Measurements from ENCODE around the gene TNS1. TPM values are rescaled to one million over a fixed set of nuclear protein-coding genes. Genes with fewer than 3 reads are reported as not detected.

The TNS1 gene
- total and polyA plus RNA-seq, 10 of the 15 experiments (the other 5 are each of a cell fraction or from before 2014, with no cell fraction given): 0.05 to 0.44 TPM; not detected in 8

DNA sequence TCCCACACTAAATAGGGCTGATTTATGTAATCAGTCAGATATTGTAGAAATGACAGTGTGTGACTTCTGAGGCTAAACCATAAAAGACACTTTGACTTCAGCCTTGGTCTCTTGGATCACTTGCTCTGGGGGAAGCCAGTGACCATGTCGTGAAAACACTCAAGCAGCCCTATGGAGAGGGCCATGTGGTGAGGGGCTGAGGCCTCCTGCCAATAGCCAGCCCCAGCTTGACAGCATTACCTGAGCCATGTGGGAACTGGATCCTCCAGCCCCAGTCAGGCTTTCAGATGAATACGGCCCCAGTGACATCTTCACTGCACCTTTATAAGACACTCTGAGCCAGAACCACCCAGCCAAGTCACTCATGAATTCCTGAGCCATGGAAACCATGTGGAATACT lies 20.8 kb downstream of the TNS1 start:
- ChIA-PET CTCF (no interaction called here), POLR2A (no interaction called here), SMC1A (ENCODE audit: uncharacterized antibody, unreplicated experiment) (no interaction called here), RAD21 (ENCODE audit: unreplicated experiment) (no interaction called here)
- intact Hi-C loops (cut with micrococcal nuclease; ENCODE audit: unreplicated experiment) (no loop called here), in situ Hi-C loops (cut with MboI) (loop anchor here (5.0 kb wide), 1 partner anchor 190 kb away; no protein-coding TSS in a partner anchor)
- no peaks in the 10 kb centered on the region for H4K20me1 ChIP-seq (ENCODE audit: control insufficient read depth, insufficient read depth)
- TF ChIP-seq, protein P1, sequence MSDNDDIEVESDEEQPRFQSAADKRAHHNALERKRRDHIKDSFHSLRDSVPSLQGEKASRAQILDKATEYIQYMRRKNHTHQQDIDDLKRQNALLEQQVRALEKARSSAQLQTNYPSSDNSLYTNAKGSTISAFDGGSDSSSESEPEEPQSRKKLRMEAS (IDR thresholded peaks at IDR 0.05; ENCODE audit: low read depth, low read length): no peak
- TF ChIP-seq HDAC6 (IDR thresholded peaks at IDR 0.05; ENCODE audit: unreplicated experiment) (no peak), ZZZ3 (IDR thresholded peaks at IDR 0.05; ENCODE audit: control insufficient read depth, insufficient read length, low read depth) (no peak)
- no TSS peak for BruUV-seq (replicated peaks)
- FAIRE-seq: no peak
- no peaks in the 10 kb centered on the region for H3K9me3 ChIP-seq (replicated peaks; ENCODE audit: control insufficient read depth, insufficient read depth, low read length)
- no peak overlapping the region for H3K27ac ChIP-seq (ENCODE audit: control insufficient read depth, insufficient read depth)
- DNase-seq (ENCODE audit: low read depth, low spot score): no peak
- 42% methylated on average over 2 of the region's 2 CpGs for WGBS (ENCODE audit: insufficient coverage, insufficient replicate concordance, low lambda C conversion rate, missing lambda C conversion rate)
- H3K36me3 ChIP-seq (ENCODE audit: control insufficient read depth in 2 of 2, insufficient read depth in 2 of 2, low read length in 1 of 2): no peaks in the 10 kb centered on the region
- no peaks in the 10 kb centered on the region for H3K4me1 ChIP-seq (ENCODE audit: control insufficient read depth, insufficient read depth, low read length)
- no peak overlapping the region for H3K4me2 ChIP-seq (ENCODE audit: control insufficient read depth, insufficient read depth)
- no peak overlapping the region for H2AFZ ChIP-seq (ENCODE audit: control insufficient read depth, low read depth, low read length)
- no peaks in the 10 kb centered on the region for H3K79me2 ChIP-seq (ENCODE audit: control insufficient read depth, insufficient read depth, low read length)
- ATAC-seq: no peak
- H3K9ac ChIP-seq (ENCODE audit: control insufficient read depth, insufficient read depth, low read length): no peak overlapping the region
- no peaks in the 10 kb centered on the region for H3K27me3 ChIP-seq (replicated peaks in 1 of 2; ENCODE audit: control insufficient read depth in 2 of 2, insufficient read depth in 2 of 2, low read length in 1 of 2)
- no peak overlapping the region for H3K4me3 ChIP-seq

DNA sequence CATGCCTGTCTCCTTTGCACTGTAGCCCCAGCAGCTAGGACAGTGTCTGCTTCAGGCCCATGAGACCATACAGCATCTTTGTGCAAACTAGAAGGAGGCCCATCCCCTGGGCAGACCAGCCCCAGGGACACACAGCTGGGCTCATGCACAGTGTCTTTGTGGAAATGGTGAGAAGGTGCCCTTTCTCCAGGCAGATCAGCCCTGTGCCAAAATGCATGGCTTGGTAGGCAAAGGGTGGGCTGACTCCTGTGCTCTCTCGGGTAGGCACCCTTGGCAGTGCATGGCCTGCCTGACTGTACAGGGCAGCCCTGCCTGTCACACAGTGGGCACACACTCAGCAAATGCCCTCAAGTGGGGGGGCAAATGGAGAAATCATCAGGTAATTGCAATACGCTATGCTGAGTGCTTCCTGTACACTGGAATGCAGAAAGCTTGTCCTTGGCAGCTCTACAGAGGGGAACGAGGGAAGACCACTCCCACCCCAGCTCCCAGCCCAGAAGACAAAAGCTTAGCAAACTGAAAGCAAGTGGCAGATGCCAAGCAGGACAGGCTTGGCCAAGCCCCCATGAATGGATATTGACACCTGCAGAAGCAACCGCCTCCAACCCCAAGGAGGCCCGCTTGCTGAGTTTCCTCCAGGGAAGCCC lies 21.6 kb downstream of the TNS1 start:
- Histone ChIP-seq H3K27ac (ENCODE audit: control insufficient read depth, insufficient read depth) (no peak overlapping the region), H3K79me2 (ENCODE audit: control insufficient read depth, insufficient read depth, low read length) (no peaks in the 10 kb centered on the region), H3K4me3 (no peak overlapping the region), H3K9ac (ENCODE audit: control insufficient read depth, insufficient read depth, low read length) (no peak overlapping the region), H3K4me1 (ENCODE audit: control insufficient read depth, insufficient read depth, low read length) (no peaks in the 10 kb centered on the region), H2AFZ (ENCODE audit: control insufficient read depth, low read depth, low read length) (no peak overlapping the region), H3K36me3 (ENCODE audit: control insufficient read depth in 2 of 2, insufficient read depth in 2 of 2, low read length in 1 of 2) (no peaks in the 10 kb centered on the region), H4K20me1 (ENCODE audit: control insufficient read depth, insufficient read depth) (no peaks in the 10 kb centered on the region), H3K4me2 (ENCODE audit: control insufficient read depth, insufficient read depth) (no peak overlapping the region), H3K27me3 (replicated peaks in 1 of 2; ENCODE audit: control insufficient read depth in 2 of 2, insufficient read depth in 2 of 2, low read length in 1 of 2) (no peaks in the 10 kb centered on the region), H3K9me3 (replicated peaks; ENCODE audit: control insufficient read depth, insufficient read depth, low read length) (no peaks in the 10 kb centered on the region)
- WGBS (ENCODE audit: insufficient coverage, insufficient replicate concordance, low lambda C conversion rate, missing lambda C conversion rate): 23% methylated on average over 5 of the region's 5 CpGs
- in situ Hi-C loops (cut with MboI) (loop anchor here (5.0 kb wide), 1 partner anchor 189 kb away; no protein-coding TSS in a partner anchor), intact Hi-C loops (cut with micrococcal nuclease; ENCODE audit: unreplicated experiment) (no loop called here)
- DNase-seq (ENCODE audit: low read depth, low spot score) (no peak), FAIRE-seq (no peak), ATAC-seq (no peak)
- TF ChIP-seq ZBED1 (IDR thresholded peaks at IDR 0.05; ENCODE audit: borderline replicate concordance): no peak
- TF ChIP-seq ATF7 (IDR thresholded peaks at IDR 0.05; ENCODE audit: low read depth): no peak
- TF ChIP-seq POLR2AphosphoS5 (IDR thresholded peaks at IDR 0.05; ENCODE audit: low read length): no peak
- TF ChIP-seq MYC (IDR thresholded peaks at IDR 0.05; ENCODE audit: insufficient read depth, insufficient read length, insufficient replicate concordance, low read length, severe bottlenecking): no peak
- no peak for TF ChIP-seq CBFB (IDR thresholded peaks at IDR 0.05; ENCODE audit: low read depth)
- TF ChIP-seq ZNF622 (IDR thresholded peaks at IDR 0.05): no peak
- TF ChIP-seq RAD51 (IDR thresholded peaks at IDR 0.05): no peak
- TF ChIP-seq CREM (IDR thresholded peaks at IDR 0.05; ENCODE audit: low read depth): no peak
- no peak for TF ChIP-seq HCFC1 (IDR thresholded peaks at IDR 0.05; ENCODE audit: low read length)
- TF ChIP-seq, protein P2, sequence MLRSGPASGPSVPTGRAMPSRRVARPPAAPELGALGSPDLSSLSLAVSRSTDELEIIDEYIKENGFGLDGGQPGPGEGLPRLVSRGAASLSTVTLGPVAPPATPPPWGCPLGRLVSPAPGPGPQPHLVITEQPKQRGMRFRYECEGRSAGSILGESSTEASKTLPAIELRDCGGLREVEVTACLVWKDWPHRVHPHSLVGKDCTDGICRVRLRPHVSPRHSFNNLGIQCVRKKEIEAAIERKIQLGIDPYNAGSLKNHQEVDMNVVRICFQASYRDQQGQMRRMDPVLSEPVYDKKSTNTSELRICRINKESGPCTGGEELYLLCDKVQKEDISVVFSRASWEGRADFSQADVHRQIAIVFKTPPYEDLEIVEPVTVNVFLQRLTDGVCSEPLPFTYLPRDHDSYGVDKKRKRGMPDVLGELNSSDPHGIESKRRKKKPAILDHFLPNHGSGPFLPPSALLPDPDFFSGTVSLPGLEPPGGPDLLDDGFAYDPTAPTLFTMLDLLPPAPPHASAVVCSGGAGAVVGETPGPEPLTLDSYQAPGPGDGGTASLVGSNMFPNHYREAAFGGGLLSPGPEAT (IDR thresholded peaks at IDR 0.05; ENCODE audit: low read depth): no peak
- TF ChIP-seq NR2F1 (conservative IDR thresholded peaks at IDR 0.05): no peak
- no peak for TF ChIP-seq SREBF2 (IDR thresholded peaks at IDR 0.05; ENCODE audit: low read length)
- TF ChIP-seq EP300 (IDR thresholded peaks at IDR 0.05; ENCODE audit: borderline replicate concordance in 1 of 2, control insufficient read depth in 1 of 2, low read depth in 2 of 2, low read length in 2 of 2): no peak
- ChIA-PET SMC1A (ENCODE audit: uncharacterized antibody, unreplicated experiment) (no interaction called here), POLR2A (no interaction called here), RAD21 (ENCODE audit: unreplicated experiment) (no interaction called here), CTCF (no interaction called here)
- no TSS peak for BruUV-seq (replicated peaks)
